ENCODE data around the gene AUTS2.

Gene AUTS2

DNA sequence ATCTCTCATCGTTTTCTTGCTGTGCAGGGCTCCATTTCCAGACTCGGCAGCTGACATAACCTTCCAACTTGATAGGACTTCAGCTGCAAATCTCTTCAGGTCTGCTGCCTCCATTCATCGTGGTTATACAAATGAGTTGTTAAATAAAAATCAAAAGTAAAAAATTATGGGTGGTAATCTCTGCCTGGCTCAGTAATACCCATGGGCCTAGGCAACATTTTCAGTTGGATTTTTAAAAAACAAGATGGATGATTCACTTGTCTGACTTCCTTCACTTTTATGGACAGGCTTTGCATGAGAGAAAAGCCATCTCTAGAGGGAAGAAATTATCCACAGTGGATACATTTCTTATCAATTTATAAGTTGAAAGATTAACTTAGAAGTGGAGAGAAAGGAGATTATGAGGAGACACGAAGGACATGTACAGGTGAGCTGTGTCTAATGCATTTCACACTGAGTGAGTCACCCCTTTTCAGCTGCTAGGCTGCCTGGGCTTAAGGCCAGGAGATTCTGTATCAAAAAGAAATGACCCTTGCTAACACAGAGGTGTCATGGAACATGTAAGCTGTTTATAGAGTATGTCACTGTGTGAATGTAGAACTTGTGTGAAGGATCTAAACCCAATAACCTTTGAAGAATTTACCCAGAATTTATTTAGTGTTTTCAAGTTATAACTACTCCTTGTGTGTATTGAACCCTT is 495.1 kb downstream of the AUTS2 start:
- peak; percentile 23 for DNase-seq

DNA sequence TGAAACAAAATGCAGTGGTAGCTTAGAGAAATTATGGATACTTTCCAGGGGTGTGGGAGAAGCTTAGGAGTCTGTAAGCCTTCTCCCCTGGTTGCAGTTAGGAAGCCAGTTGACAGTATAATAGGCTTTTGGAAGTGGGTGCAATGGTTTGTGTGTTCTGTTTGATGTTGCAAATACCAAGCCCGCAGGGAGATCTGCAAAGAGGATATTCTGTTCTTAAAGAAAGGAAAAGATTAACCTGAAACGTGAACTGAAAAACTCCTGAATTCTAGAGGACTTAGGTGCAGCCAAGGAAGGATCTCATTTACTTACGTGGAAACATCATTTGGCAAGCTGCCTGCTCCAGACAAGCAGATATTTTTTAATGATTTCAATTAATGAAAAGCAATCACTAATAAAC is 496.6 kb downstream of the AUTS2 start:
- peak; percentile 68 for DNase-seq

DNA sequence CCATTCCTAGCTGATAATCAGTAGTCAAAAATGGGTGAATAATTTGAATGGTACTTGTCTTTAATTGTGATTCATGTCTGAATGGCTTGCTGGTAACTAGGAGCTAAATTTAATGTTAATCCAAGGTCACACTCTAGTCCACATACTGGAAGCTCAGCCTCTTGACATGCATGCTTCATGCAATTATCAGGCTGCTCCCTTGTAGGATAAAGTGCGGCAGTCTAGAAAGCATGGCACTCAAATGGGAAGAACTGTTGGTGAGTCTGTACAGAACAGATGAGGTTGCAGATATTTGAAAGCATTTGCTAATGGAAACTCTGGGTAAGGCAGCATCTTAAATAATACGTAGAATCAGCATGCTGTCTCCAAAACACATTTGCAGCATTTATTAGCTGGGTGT is 499.4 kb downstream of the AUTS2 start:
- peak; percentile 28 for DNase-seq

DNA sequence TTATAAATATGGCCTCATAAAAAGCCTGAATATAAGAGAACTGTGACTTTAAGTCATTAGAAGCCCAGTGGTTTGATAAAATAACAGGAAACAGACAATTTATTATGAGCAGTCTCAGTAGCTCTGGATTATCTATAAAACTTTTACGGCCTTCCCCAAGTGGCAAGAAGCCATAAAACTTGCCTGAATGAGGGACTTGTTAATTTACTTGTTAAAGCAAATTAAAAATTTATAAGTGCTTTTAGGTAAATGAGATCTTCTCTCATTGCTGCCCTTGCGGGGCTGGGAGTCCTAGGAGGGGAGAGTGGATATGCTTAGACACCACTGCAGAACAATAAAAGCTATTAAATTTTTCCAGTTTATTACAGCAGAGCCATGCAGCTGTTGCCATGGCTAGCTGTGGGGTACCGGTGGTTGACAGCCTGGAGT is 499.9 kb downstream of the AUTS2 start:
- DNase-seq, result peak; percentile 20

DNA sequence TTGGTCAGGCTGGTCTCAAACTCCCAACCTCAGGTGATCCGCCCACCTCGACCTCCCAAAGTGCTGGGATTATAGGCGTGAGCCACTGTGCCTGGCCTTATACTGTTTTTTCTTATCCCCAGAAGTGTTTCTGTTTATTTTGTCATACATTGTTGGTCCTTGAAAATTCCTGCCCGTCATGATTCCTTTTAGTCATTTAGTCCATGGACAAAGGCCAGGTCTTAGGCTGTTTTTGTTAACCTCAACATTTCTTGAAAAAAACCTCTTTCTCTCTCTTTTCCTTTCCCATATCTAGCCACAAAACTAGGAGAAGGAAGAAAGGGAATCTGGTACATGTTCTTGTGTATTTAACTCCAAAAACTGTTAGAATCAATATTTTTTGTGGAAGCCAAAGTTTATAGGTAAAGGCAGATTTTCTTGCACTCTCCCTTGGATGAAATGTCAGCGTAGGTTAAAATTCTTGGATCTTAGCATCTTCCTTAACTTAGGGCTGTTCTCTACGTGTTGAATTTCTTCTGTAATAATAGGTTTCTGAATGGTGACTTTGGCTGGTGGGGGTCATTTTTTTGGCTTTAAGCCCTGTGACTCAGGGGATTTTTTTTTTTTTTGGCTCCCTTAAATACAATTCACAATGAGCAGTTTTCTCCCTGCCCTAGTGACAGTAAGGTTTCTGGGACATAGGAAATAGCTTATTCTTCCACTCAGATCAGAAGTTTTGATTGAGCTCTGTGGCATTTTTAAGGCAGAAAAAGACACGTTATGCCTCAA is 500.8 kb downstream of the AUTS2 start:
- no peak for DNase-seq

DNA sequence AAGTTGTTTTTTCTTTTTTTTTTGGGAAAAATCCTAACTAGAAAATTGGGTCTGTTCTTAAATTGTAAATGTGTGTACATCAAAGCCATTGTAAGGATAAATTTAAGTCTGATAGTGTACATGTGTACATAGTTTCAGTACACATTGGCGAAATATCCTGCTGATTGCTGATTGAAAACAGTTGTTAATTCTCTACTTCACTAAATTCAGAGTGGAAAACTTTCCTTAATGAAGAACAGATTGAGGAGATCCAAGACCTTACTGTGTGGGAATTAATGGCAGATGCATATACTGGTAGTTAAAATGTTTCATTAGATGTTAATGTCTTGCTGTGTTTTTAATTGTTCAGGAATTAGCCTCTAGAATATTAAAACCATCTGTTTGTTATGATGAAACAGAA is 506.0 kb downstream of the AUTS2 start:
- DNase-seq, result no peak

DNA sequence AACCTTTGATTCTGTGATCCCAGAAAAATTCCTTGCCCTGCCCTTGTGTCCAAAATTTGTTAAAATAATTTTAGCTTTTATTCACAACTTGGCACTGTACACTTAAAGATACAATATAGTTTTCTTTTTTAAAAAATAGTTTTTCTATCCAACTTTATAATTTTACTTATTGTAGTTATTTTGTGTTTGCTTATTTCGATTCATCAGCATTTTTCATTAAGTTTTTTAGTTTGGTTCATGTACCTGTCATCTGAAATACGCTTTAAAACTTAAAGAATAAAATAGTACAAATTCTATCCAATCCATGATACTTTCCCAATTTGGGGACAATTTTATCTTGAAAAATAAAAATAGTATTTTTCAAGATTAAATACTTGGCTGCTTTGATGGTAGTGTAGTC is 514.8 kb downstream of the AUTS2 start:
- no peak for DNase-seq

DNA sequence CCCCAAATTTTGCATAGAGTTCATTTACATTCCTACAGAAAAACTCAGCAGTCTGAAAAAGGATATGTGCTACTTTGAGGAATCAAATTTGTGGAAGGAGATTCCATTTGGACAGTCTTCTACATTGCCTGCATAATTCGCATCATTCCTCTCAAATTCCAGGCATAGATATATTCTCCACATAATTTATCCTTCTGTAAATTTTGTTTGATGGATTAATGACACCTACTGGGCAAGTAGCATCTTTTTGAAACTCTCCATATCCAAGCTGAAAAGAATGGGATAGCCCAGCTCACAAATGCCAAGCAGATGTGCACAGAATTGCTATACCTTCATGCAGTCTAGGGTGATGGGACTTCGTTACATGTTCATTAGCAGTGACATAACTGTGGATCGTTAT is 515.3 kb downstream of the AUTS2 start:
- DNase-seq, result no peak

DNA sequence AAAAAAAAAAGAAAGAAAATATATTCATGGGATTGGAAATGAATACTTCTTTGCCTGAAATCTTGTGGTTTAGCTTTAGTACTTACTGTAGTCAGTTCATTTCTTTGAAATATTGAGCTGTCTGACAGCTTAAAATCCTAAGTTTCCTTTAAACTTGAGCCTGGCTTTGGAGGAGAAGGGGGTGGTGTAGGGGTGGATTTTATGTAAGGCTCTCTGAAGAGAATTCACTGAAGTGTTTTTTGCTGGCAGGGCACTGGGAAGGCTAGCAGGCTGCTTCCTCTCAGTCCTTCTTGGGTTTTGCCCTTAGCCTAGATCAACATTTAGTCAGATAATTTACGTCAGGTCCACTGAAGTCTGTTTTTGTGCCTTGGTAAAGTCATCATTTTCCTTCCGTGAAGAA is 516.5 kb downstream of the AUTS2 start:
- no peak for DNase-seq

DNA sequence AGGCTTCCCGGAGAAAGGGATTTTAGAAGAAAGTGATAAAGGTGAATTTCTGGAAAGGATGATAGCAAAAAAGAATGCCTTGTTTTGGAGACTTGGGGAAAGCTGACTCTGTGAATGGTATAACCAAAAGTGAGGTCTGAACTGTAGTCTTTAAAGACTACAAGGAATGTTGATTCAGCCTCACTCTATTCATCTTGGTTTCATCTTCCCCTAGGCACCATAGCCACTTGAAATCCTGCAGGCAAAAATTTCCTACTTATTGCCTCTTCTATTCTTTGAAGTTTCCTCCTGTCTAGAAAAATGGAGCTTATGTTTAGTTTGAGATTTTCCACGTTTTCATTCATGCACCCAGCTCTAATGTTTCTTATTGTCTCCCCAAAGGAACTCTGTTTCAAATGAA is 518.0 kb downstream of the AUTS2 start:
- no peak for DNase-seq

DNA sequence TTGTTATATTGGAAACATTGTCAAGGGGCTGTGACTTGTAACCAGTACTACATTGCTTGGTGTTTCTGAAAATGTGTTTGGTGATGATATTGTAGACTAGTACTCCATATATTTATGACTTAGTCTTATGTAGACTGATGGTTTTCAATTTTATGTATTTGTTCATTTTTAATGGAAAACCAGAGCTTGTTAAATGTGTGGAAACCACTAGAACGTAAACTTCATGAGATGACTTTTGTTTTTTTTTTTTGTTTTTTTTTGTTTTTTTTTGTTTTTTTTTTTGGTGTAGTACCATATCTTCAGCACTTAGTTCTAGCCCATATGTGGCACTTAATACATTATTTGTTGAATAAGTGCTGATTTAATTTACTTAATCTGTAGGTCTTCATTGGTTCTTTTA is 518.6 kb downstream of the AUTS2 start:
- no peak for DNase-seq

DNA sequence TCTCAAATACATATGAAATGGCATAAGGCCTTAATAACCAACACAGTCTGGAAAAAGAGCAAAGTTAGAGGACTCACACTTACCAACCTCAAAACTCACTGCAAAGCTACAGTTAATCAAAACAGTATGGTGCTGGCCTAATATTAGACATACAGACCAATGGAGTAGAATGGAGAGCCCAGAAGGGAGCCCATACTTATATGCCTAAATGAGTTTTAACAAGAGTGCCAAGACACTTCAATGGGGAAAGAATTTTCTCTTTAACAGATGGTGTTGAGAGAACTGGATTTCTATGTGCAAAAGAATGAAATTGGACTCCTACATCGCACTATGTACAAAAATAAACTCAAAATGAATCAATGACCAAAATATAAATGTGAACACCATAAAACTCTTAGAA is 522.6 kb downstream of the AUTS2 start:
- no peak for DNase-seq

DNA sequence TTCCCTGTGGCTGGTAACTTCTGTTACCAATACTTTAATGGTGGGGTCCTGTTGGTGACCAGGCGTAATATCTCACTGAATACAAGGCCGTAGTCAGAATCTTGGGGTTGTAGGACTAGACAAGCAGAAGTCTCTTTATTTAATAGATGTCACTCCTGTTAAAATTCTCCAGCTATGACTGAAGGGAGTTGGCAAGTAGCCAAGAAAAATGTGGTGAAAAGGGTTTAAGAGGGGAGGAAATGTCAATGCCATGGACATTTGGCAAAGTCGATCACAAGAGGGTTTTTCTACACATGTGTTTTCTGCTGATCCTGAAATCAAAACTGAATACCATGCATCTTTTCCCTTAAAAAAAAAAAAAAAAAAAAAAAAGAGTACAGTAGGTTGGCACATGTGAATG is 533.5 kb downstream of the AUTS2 start:
- peak; percentile 40 for DNase-seq

DNA sequence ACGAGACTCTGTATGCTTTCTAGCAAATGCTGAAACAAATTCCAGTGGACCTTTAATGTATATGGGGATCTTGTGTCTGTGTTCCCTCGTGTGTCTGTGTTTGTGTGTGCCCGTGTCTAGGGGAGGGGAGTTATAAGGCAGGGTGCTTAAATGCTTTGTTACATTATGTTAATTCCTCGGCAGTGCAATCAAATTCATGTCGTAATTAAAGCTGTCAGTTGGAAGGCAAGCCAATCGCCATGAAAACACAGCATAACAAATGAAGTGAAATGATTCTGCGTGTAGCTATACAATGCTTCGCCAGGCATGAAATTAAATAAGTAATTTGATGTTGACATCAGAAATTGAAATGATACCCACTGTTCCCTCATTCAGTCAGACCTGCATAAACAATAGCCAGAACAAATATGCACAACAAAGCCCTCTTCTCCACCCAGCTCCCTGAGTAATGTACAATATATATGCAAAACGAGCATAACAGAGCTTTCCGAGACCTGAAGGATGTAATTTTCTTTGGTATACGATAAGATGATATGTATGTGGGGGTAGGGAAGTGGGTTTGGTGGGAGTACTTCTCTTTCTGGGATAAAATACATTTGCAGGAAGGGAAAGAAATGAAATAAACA is 534.1 kb downstream of the AUTS2 start:
- peak; percentile 28 for DNase-seq

DNA sequence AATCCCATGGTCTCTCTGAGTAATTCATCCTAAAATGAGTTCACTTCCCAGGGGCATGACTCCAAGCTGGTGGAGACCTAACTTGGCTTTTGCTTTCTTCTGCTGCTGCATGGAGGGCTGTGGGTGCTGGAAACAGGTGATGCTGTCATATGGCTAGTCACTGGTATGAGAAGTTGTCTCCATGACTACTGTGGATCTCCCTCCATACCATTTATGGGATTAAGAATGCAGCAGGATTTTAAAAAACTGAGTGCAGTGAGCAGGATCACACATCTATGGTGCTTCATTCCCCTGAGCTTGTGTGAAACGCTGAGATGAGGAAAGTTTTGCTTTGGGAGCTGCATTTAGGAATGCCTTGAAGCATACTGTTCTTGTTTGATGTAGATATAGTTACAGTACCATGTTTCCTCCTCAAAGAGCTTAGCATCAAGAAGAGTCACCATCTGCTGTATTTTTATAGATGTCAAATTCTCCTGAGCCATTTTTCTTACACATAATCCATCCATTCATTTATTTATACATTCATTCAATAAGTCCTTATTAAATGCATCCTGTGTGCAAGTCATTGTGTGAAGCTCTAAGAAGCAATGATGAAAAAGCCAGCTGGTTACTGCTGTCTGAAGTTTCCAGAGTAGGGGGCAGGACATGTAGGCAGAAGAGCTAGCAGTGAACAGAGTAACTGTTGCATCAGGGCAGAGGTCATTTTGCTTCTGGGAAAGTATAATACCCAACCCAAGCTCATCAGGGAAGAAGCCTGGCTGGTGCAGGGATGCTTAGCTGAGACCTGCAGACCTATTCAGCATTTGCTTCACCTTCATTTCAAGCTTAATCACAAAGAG is 534.8 kb downstream of the AUTS2 start:
- DNase-seq, result peak; percentile 69

DNA sequence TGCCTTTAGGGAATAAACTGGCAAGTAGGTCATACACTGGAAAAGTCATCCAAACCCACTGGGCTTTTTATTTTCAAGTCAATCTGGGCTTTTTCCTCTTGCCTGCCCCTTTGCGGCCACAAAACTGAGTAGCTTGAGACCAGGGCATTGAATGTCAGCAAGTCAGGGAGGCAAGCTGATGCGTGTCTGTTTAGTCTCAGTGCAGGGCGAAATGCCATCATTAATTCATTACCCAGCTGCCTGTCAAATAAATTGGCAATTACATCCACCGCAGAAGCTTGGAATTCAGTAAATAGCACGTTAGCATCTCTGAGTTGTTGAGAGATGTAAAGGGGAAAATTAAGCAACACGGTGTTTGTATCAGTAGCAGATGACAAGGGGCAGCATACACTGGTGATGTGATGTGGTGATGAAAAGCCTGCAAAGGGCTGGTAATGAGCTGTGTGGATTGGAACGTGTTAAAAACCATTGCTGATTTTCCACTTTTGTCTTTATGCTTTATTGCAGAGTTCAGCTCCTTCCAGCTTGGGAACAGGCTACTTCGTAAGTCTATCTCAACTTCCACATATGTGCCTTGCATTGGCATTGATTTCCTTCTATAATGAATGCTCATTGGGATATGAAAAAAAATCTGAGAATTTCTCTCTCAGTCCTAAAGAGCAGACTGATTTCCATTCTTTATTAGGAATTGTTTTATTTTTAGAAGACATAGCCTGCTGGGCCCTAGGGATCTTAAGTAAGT is 535.9 kb downstream of the AUTS2 start:
- no peak for DNase-seq

DNA sequence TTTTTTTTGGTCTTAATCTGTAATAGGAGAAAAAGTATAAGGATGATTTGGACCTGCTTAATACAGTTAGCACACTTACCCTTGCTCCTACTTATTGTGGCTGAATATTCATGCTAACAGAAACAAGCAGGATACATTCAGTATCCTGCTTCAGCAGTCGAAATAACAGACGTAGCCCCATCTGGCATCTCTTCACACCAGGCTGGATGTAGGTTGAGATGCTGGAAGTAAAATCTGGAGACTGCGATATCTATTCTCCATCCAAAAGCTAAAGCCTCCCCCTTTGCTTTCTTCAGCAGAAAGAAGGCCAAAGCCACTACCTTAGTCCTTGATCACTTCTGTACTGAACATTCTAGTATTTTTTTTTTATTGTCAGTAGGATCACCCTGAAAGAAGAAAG is 537.4 kb downstream of the AUTS2 start:
- no peak for DNase-seq

DNA sequence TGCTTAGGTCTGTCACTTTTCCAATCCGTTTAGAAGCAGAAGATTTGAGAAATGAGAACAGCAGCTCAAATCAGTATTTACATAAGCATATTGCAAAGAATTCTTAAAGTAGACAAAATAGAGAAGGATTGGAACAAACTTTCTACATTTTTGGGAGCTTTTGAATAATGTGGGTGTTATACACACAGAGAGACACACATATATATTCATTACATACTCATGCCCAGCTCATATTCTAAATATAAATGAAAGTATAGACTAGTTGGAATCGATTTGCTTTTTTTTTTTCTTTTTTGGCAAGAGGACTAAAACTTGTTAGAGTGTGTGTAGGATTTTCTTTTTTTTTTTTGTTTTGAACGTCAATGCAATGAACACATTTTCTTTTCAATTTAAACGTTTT is 538.9 kb downstream of the AUTS2 start:
- DNase-seq, result no peak

DNA sequence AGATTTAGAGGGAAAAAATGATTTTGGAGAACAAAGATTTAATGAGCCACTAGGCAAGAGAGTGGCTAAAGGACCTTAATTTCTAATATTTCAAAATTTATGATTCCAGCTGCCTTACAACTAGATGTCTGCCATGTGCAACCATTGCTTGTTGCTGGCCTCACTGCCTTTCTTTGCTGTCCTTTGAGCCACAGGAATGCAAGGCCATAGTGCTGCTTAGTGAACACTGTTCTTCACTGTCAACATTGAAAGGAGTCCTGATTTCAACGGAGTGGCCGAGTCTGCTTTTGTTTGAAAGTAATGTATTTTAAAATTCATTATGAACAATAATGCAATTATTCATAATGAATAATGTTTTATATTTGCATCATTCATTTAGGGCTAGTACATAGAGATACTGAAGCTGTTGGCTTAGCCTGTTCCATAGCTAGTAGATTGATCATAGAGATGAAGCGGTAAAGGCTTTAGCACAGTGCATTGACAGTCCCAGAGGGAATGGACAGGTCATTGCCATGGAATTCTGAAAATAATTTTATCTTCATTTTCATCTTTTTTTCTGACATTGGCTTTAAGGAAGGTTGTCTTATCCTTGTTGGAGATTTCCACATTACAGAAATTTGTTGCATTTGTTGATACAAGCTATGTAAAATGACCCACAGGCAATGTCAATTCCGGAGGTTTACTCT is 544.1 kb downstream of the AUTS2 start:
- no peak for DNase-seq

DNA sequence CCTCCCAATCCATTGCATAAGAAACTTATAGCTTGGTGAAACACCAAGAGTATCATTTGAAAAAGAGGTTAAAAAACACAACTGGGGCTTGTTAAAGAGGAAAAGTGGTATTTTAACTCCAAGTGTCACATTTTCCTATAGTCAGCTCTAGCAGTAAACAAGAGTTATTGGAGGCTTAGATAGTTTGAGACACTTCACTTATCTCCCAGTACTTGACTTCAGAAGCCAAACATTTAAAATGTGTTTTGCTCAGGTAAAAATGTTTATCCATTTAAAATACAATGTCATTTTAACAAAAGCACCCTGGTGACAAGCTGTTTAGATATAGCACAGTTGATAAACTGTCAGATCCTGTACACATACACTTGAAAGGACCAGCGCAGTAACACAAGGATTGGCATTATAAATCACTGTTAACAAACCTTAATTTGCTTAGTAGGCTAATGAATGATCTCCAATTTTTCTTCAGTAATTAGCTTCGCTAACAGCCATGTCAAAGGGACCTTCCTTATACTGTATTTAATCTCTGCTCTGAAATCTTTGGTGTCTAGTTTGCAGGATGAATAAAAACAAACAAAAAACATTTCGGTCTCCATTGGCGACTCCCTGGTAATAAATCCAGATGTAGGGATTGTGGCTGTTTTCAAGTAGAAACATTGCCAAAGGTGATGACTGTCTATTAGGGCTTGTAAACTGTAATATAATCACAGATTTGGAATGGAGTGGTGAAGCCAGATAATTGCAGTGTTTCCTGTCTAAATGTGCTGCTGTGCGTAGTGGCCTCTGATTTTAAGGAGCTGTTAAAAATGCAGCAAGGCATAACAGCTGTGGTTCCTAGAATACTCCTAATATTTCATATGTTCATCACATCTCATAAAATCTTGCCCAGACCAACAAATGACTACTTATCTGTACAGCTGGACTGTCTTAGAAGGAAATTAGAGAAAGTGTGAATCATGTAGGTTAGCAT is 545.1 kb downstream of the AUTS2 start:
- peak; percentile 68 for DNase-seq

DNA sequence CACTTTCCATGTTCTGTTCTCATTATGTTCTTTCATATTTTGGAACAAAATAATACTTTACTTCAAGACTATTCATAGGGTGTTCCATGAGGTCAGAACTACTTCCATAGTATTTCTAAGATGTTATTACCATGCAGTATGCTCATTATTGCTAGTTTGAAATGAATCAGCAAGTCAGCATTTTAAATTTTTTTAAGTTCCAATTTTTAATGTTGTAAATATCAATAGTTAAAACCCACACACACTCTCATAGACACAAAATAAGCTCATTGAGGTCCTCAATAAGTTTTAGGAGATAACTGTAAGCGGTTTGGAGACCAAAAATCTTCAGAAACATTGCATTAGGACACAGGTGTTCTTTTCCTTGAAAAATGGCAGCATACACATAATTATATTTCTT is 550.7 kb downstream of the AUTS2 start:
- DNase-seq, result no peak

Data from NCI-H82 (cell line).